ENCODE data around the gene MTA3.
"Not testable (repeated sequence)": the region's sequence is repeated elsewhere in the genome, so short reads cannot be mapped to it uniquely, and the experiment has no call there.

Gene MTA3

DNA sequence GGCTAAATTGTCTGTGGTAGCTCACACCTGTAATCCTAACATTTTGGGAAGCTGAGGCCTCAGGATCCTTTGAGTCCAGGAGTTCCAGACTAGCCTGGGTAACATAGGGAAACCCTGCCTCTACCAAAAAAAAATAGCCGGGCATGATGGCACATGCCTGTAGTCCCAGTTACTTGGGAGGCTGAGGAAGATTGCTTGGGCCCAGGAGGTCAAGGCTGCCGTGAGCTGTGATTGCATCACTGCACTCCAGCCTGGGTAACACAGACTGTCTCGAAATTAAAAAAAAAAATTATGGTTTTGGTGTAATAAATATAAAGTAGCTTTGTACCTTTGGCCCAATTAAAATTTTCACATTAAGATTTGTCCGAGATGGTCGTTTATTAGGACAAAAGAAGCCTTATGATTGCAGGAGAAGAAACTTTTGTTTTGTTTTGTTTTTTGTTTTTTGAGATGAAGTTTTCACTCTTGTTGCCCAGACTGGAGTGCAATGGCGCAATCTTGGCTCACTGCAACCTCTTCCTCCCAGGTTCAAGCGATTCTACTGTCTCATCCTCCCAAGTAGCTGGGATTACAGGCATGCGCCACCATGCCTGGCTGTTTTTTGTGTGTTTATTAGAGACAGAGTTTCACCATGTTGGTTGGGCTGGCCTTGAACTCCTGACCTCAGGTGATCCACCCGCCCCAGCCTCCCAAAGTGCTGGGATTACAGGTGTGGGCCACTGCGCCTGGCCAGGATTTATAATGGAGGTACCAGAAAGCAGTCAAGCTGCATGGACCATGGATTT is 4.1 kb downstream of the MTA3 start:
- DNase-seq (ENCODE audit: low read depth in 1 of 2, low spot score in 1 of 2): no peak
- in situ Hi-C loops (cut with HindIII; ENCODE audit: low pct_unique_long_range_greater_than_20kb, low sequenced_read_pairs): no loop called here
- TF ChIP-seq JUND (IDR thresholded peaks at IDR 0.05; ENCODE audit: low read depth): no peak

GRCh38 chr2:42573256-42573655 is 4.8 kb downstream of the MTA3 start:
- TF ChIP-seq JUND (IDR thresholded peaks at IDR 0.05; ENCODE audit: low read depth): no peak
- in situ Hi-C loops (cut with HindIII; ENCODE audit: low pct_unique_long_range_greater_than_20kb, low sequenced_read_pairs): no loop called here
- DNase-seq (ENCODE audit: low read depth in 1 of 2, low spot score in 1 of 2): no peak

DNA sequence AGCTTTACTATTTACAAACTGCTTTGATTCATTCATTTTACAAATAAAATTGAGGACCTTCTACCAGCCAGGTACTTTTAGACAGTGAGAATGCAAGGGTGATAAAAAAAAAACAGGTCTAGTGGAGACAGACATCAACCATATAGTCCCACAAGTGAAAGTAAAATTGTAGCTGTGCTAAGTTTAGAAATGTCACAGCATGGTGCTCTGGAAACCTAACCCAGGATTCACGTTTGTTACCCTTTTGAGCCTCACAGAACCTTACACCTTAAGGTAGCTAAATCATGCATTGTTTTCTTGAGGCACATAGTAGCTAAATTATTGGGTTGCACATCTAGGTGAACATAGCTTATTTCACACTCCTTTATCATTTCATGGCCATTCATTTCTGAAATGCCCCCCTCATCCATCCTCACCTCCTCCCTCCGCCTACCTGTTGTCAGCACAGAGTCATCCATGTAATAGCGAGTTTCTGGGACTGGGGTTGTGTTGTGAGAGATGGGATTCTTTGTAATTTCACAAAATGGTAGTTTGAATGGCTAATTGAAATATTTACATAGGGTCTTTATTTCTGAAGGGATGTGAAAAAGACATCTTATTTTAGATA is 7.1 kb downstream of the MTA3 start:
- no peak for TF ChIP-seq JUND (IDR thresholded peaks at IDR 0.05; ENCODE audit: low read depth)
- in situ Hi-C loops (cut with HindIII; ENCODE audit: low pct_unique_long_range_greater_than_20kb, low sequenced_read_pairs): no loop called here
- no peak for DNase-seq (ENCODE audit: low read depth in 1 of 2, low spot score in 1 of 2)

GRCh38 chr2:42578621-42579020 is 10.2 kb downstream of the MTA3 start:
- DNase-seq (ENCODE audit: low read depth in 1 of 2, low spot score in 1 of 2): no peak
- in situ Hi-C loops (cut with HindIII; ENCODE audit: low pct_unique_long_range_greater_than_20kb, low sequenced_read_pairs): no loop called here
- TF ChIP-seq JUND (IDR thresholded peaks at IDR 0.05; ENCODE audit: low read depth): no peak

DNA sequence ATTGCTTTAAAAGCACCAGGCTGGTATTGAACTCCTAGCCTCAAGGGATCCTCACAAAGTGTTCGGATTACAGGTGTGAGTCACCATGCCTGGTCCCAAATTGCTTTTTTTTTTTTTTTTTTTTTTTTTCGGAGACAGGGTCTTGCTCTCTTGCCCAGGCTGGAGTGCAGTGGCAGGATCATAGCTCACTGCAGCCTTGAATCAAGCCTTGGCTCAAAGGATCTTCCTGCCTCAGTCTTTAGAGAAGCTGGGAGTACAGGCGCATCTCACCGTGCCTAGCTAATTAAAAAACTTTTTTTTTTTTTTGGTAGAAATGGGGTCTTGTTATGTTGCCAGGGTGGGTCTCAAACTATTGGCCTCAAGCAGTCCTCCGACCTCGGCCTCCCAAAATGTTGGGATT is 12.8 kb downstream of the MTA3 start:
- no peak for DNase-seq (ENCODE audit: low read depth in 1 of 2, low spot score in 1 of 2)
- in situ Hi-C loops (cut with HindIII; ENCODE audit: low pct_unique_long_range_greater_than_20kb, low sequenced_read_pairs): no loop called here
- TF ChIP-seq JUND (IDR thresholded peaks at IDR 0.05; ENCODE audit: low read depth): no peak

DNA sequence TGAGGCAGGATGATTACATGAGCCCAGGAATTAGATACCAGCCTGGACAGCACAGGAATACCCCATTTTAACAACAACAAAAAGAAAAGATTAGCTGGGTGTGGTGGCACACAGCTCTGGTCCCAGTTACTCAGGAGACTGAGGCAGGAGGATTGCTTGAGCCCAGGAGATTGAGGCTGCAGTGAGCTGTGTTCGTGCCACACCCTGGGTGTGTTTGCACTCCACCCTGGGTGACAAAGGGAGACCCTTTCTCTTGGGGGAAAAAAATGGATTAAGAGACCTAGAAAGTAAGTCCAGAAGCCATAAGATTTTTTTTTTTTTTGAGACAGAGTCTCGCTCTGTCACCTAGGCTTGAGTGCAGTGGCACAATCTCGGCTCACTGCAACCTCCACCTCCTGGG is 16.2 kb downstream of the MTA3 start:
- in situ Hi-C loops (cut with HindIII; ENCODE audit: low pct_unique_long_range_greater_than_20kb, low sequenced_read_pairs); DNase-seq (ENCODE audit: low read depth in 1 of 2, low spot score in 1 of 2): not testable (repeated sequence)

DNA sequence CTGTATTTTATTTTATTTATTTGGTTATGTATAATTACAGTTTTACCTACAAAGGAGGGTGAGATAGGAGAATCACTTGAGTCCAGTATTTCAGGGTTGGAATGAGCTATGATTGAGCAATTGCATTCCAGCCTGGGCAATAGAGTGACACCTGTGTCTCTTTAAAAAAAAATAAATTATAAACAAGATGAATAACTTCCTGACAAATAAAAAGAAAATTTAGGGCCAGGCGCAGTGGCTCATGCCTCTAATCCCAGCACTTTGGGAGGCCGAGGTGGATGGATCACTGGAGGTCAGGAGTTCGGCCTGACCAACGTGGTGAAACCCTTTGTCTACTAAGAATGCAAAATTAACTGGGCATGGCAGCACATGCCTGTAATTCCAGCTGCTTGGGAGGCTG is 17.3 kb downstream of the MTA3 start:
- DNase-seq (ENCODE audit: low read depth in 1 of 2, low spot score in 1 of 2): no peak
- TF ChIP-seq JUND (IDR thresholded peaks at IDR 0.05; ENCODE audit: low read depth): no peak
- in situ Hi-C loops (cut with HindIII; ENCODE audit: low pct_unique_long_range_greater_than_20kb, low sequenced_read_pairs): no loop called here

GRCh38 chr2:42587526-42588117 is 19.2 kb downstream of the MTA3 start:
- in situ Hi-C loops (cut with HindIII; ENCODE audit: low pct_unique_long_range_greater_than_20kb, low sequenced_read_pairs): no loop called here
- DNase-seq (ENCODE audit: low read depth in 1 of 2, low spot score in 1 of 2): no peak
- no peak for TF ChIP-seq JUND (IDR thresholded peaks at IDR 0.05; ENCODE audit: low read depth)

GRCh38 chr2:42588121-42588520 is 19.7 kb downstream of the MTA3 start:
- in situ Hi-C loops (cut with HindIII; ENCODE audit: low pct_unique_long_range_greater_than_20kb, low sequenced_read_pairs): no loop called here
- no peak for DNase-seq (ENCODE audit: low read depth in 1 of 2, low spot score in 1 of 2)
- no peak for TF ChIP-seq JUND (IDR thresholded peaks at IDR 0.05; ENCODE audit: low read depth)

GRCh38 chr2:42590176-42590575 is 21.7 kb downstream of the MTA3 start:
- in situ Hi-C loops (cut with HindIII; ENCODE audit: low pct_unique_long_range_greater_than_20kb, low sequenced_read_pairs): no loop called here
- no peak for DNase-seq (ENCODE audit: low read depth in 1 of 2, low spot score in 1 of 2)
- TF ChIP-seq JUND (IDR thresholded peaks at IDR 0.05; ENCODE audit: low read depth): no peak

DNA sequence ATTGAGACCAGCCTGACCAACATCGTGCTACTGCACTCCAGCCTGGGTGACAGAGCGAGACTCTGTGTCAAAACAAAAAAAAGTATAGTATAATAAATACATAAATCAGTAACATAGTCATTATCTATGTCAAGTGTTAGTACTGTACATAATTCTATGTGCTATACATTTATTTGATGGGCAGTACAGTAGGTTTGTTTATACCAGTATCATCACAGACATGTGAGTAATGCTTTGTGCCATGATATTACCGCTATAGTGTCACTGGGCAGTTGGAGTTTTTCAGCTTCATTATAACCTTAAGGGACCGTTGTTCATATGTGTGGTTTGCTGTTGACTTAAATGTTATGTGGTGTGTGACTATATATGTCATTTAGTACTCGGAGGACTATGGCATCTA is 24.9 kb downstream of the MTA3 start:
- TF ChIP-seq JUND (IDR thresholded peaks at IDR 0.05; ENCODE audit: low read depth): no peak
- no peak for DNase-seq (ENCODE audit: low read depth in 1 of 2, low spot score in 1 of 2)
- in situ Hi-C loops (cut with HindIII; ENCODE audit: low pct_unique_long_range_greater_than_20kb, low sequenced_read_pairs): no loop called here

- no peak for DNase-seq (ENCODE audit: low read depth in 1 of 2, low spot score in 1 of 2)
- no peak for TF ChIP-seq JUND (IDR thresholded peaks at IDR 0.05; ENCODE audit: low read depth)
- in situ Hi-C loops (cut with HindIII; ENCODE audit: low pct_unique_long_range_greater_than_20kb, low sequenced_read_pairs): no loop called here
Measured at GRCh38 chr2:42598656-42599055, 30.2 kb downstream of the MTA3 start.

DNA sequence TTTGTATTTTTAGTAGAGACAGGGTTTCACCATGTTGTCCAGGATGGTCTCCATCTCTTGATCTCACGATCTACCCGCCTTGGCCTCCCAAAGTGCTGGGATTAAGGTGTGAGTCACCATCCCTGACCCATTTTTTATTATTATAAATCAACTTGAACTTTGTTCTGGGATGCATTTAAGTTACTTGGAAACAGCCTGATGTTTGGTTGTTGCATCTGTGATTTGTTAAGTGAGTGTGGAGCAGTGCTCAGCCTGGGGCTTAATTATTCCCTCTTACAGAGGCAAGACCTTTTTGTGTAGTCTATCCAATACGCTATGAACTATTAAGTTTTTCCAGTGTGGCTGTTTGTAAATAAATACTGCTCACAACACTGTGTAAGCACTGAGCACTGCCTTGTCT is 32.6 kb downstream of the MTA3 start:
- in situ Hi-C loops (cut with HindIII; ENCODE audit: low pct_unique_long_range_greater_than_20kb, low sequenced_read_pairs): no loop called here
- DNase-seq (ENCODE audit: low read depth in 1 of 2, low spot score in 1 of 2): no peak
- TF ChIP-seq JUND (IDR thresholded peaks at IDR 0.05; ENCODE audit: low read depth): no peak

Data from T47D (cell line).